ENCODE data around the gene SAMMSON.

DNA sequence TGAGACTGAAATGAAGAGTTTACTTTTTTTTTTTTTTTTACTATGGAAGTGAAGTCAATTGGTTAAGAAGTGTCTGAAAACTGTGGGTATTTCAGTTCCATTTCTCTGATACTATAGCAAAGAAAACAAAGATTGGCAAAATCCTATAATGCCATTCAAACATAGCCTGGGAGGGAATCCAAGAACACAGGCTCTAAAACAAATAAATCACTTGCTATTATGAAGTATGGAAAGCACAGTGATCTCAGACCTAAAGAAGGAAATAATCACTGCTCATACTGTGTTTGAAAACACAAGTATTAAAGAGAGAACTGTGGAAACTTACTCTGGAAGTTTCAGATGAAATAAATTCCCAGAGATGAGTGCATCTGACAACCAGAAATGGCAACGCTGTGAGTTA is 12.0 kb downstream of the SAMMSON start:
- TF ChIP-seq POLR2AphosphoS5 (IDR thresholded peaks at IDR 0.05; ENCODE audit: low read depth) (no peak), JUNB (IDR thresholded peaks at IDR 0.05; ENCODE audit: unreplicated experiment) (no peak), EZH2 (IDR thresholded peaks at IDR 0.05; ENCODE audit: low read depth, unreplicated experiment) (no peak)
- TF ChIP-seq, protein P1, sequence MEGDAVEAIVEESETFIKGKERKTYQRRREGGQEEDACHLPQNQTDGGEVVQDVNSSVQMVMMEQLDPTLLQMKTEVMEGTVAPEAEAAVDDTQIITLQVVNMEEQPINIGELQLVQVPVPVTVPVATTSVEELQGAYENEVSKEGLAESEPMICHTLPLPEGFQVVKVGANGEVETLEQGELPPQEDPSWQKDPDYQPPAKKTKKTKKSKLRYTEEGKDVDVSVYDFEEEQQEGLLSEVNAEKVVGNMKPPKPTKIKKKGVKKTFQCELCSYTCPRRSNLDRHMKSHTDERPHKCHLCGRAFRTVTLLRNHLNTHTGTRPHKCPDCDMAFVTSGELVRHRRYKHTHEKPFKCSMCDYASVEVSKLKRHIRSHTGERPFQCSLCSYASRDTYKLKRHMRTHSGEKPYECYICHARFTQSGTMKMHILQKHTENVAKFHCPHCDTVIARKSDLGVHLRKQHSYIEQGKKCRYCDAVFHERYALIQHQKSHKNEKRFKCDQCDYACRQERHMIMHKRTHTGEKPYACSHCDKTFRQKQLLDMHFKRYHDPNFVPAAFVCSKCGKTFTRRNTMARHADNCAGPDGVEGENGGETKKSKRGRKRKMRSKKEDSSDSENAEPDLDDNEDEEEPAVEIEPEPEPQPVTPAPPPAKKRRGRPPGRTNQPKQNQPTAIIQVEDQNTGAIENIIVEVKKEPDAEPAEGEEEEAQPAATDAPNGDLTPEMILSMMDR (conservative IDR thresholded peaks at IDR 0.05; ENCODE audit: low read depth in 2 of 2): no peak
- TF ChIP-seq, protein P2, sequence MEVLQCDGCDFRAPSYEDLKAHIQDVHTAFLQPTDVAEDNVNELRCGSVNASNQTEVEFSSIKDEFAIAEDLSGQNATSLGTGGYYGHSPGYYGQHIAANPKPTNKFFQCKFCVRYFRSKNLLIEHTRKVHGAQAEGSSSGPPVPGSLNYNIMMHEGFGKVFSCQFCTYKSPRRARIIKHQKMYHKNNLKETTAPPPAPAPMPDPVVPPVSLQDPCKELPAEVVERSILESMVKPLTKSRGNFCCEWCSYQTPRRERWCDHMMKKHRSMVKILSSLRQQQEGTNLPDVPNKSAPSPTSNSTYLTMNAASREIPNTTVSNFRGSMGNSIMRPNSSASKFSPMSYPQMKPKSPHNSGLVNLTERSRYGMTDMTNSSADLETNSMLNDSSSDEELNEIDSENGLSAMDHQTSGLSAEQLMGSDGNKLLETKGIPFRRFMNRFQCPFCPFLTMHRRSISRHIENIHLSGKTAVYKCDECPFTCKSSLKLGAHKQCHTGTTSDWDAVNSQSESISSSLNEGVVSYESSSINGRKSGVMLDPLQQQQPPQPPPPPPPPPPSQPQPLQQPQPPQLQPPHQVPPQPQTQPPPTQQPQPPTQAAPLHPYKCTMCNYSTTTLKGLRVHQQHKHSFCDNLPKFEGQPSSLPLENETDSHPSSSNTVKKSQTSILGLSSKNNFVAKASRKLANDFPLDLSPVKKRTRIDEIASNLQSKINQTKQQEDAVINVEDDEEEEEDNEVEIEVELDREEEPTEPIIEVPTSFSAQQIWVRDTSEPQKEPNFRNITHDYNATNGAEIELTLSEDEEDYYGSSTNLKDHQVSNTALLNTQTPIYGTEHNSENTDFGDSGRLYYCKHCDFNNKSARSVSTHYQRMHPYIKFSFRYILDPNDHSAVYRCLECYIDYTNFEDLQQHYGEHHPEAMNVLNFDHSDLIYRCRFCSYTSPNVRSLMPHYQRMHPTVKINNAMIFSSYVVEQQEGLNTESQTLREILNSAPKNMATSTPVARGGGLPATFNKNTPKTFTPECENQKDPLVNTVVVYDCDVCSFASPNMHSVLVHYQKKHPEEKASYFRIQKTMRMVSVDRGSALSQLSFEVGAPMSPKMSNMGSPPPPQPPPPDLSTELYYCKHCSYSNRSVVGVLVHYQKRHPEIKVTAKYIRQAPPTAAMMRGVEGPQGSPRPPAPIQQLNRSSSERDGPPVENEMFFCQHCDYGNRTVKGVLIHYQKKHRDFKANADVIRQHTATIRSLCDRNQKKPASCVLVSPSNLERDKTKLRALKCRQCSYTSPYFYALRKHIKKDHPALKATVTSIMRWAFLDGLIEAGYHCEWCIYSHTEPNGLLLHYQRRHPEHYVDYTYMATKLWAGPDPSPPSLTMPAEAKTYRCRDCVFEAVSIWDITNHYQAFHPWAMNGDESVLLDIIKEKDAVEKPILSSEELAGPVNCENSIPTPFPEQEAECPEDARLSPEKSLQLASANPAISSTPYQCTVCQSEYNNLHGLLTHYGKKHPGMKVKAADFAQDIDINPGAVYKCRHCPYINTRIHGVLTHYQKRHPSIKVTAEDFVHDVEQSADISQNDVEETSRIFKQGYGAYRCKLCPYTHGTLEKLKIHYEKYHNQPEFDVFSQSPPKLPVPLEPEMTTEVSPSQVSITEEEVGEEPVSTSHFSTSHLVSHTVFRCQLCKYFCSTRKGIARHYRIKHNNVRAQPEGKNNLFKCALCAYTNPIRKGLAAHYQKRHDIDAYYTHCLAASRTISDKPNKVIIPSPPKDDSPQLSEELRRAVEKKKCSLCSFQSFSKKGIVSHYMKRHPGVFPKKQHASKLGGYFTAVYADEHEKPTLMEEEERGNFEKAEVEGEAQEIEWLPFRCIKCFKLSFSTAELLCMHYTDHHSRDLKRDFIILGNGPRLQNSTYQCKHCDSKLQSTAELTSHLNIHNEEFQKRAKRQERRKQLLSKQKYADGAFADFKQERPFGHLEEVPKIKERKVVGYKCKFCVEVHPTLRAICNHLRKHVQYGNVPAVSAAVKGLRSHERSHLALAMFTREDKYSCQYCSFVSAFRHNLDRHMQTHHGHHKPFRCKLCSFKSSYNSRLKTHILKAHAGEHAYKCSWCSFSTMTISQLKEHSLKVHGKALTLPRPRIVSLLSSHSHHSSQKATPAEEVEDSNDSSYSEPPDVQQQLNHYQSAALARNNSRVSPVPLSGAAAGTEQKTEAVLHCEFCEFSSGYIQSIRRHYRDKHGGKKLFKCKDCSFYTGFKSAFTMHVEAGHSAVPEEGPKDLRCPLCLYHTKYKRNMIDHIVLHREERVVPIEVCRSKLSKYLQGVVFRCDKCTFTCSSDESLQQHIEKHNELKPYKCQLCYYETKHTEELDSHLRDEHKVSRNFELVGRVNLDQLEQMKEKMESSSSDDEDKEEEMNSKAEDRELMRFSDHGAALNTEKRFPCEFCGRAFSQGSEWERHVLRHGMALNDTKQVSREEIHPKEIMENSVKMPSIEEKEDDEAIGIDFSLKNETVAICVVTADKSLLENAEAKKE (CRISPR knock-in tag; IDR thresholded peaks at IDR 0.05): no peak

All from GM23338 (cell line).